Measurements from ENCODE around the gene RNF112. TPM values are rescaled to one million over a fixed set of nuclear protein-coding genes. Genes with fewer than 3 reads are reported as not detected.
"Not testable (repeated sequence)": the region's sequence is repeated elsewhere in the genome, so short reads cannot be mapped to it uniquely, and the experiment has no call there.

Gene RNF112
- total RNA-seq, 1 donor from 2014 or later, result 0.36 TPM

GRCh38 chr17:19461681-19462080 is 50.6 kb downstream of the RNF112 start:
- no peak overlapping the region for H2AFZ ChIP-seq (ENCODE audit: low read depth, low read length)
- no peak for FAIRE-seq
- no peaks in the 10 kb centered on the region for H3K9me3 ChIP-seq (ENCODE audit: insufficient read depth, low read depth, low read length)
- no peak overlapping the region for H3K4me3 ChIP-seq (ENCODE audit: insufficient read depth, low read depth, low read length)
- DNase-seq (ENCODE audit: low read depth), result no peak
- peaks cover 14% of the 10 kb centered on the region for H3K27me3 ChIP-seq (ENCODE audit: insufficient read depth, low read length)
- no peak overlapping the region for H3K27ac Mint-ChIP-seq (ENCODE audit: unreplicated experiment)
- H3K4me1 ChIP-seq (ENCODE audit: insufficient read depth, low read length), result no peaks in the 10 kb centered on the region
- no peaks in the 10 kb centered on the region for H3K9me3 Mint-ChIP-seq (ENCODE audit: unreplicated experiment)
- H3K79me2 ChIP-seq (ENCODE audit: insufficient read depth, low read length), result no peaks in the 10 kb centered on the region
- H3K27me3 Mint-ChIP-seq (ENCODE audit: low read depth, unreplicated experiment), result peaks cover 29% of the 10 kb centered on the region
- H3K9ac ChIP-seq (ENCODE audit: low read length), result no peak overlapping the region
- no peak overlapping the region for H3K4me2 ChIP-seq (ENCODE audit: low read length)
- H3K27ac ChIP-seq (ENCODE audit: low read depth, low read length), result no peak overlapping the region
- no peaks in the 10 kb centered on the region for H3K36me3 Mint-ChIP-seq (ENCODE audit: low read depth, unreplicated experiment)
- H3K36me3 ChIP-seq (ENCODE audit: insufficient read depth, low read length), result no peaks in the 10 kb centered on the region
- H3K4me3 Mint-ChIP-seq (ENCODE audit: unreplicated experiment), result no peak overlapping the region
- H4K20me1 ChIP-seq (ENCODE audit: insufficient read depth, low read length), result no peaks in the 10 kb centered on the region
- TF ChIP-seq CTCF (IDR thresholded peaks at IDR 0.05; ENCODE audit: insufficient read depth, low read depth, low read length), result no peak
- H3K4me1 Mint-ChIP-seq (ENCODE audit: low read depth, unreplicated experiment), result peaks cover 2% of the 10 kb centered on the region

- not testable (repeated sequence) for H3K4me3 ChIP-seq (ENCODE audit: insufficient read depth, low read depth, low read length); H3K4me3 Mint-ChIP-seq (ENCODE audit: unreplicated experiment); FAIRE-seq; DNase-seq (ENCODE audit: low read depth); H4K20me1 ChIP-seq (ENCODE audit: insufficient read depth, low read length); H3K9me3 Mint-ChIP-seq (ENCODE audit: unreplicated experiment); H3K27ac ChIP-seq (ENCODE audit: low read depth, low read length); H3K36me3 Mint-ChIP-seq (ENCODE audit: low read depth, unreplicated experiment); H3K27ac Mint-ChIP-seq (ENCODE audit: unreplicated experiment); H3K9me3 ChIP-seq (ENCODE audit: insufficient read depth, low read depth, low read length); H3K4me2 ChIP-seq (ENCODE audit: low read length); H3K79me2 ChIP-seq (ENCODE audit: insufficient read depth, low read length); H2AFZ ChIP-seq (ENCODE audit: low read depth, low read length); H3K4me1 ChIP-seq (ENCODE audit: insufficient read depth, low read length); H3K4me1 Mint-ChIP-seq (ENCODE audit: low read depth, unreplicated experiment); H3K36me3 ChIP-seq (ENCODE audit: insufficient read depth, low read length); H3K9ac ChIP-seq (ENCODE audit: low read length)
- H3K27me3 ChIP-seq (ENCODE audit: insufficient read depth, low read length), result peaks cover 14% of the 10 kb centered on the region
- peaks cover 28% of the 10 kb centered on the region for H3K27me3 Mint-ChIP-seq (ENCODE audit: low read depth, unreplicated experiment)
Measured at GRCh38 chr17:19462456-19463035, 51.5 kb downstream of the RNF112 start.

GRCh38 chr17:19464031-19465026 is 53.3 kb downstream of the RNF112 start:
- peak overlapping the region; percentile 38 for H2AFZ ChIP-seq (ENCODE audit: low read depth, low read length)
- FAIRE-seq, result no peak

More at GRCh38 chr17:19464031-19465026, 53.3 kb downstream of the RNF112 start:
- no peak overlapping the region for H3K9ac ChIP-seq (ENCODE audit: low read length)
- no peaks in the 10 kb centered on the region for H4K20me1 ChIP-seq (ENCODE audit: insufficient read depth, low read length)
- H3K36me3 ChIP-seq (ENCODE audit: insufficient read depth, low read length), result no peaks in the 10 kb centered on the region
- Mint-ChIP-seq H3K36me3 (ENCODE audit: low read depth, unreplicated experiment) (no peaks in the 10 kb centered on the region), H3K27ac (ENCODE audit: unreplicated experiment) (no peak overlapping the region), H3K4me3 (ENCODE audit: unreplicated experiment) (no peak overlapping the region), H3K4me1 (ENCODE audit: low read depth, unreplicated experiment) (peaks cover 2% of the 10 kb centered on the region), H3K9me3 (ENCODE audit: unreplicated experiment) (no peaks in the 10 kb centered on the region), H3K27me3 (ENCODE audit: low read depth, unreplicated experiment) (peaks cover 12% of the 10 kb centered on the region)
- no peaks in the 10 kb centered on the region for H3K4me1 ChIP-seq (ENCODE audit: insufficient read depth, low read length)
- DNase-seq (ENCODE audit: low read depth), result no peak
- no peaks in the 10 kb centered on the region for H3K79me2 ChIP-seq (ENCODE audit: insufficient read depth, low read length)
- peak overlapping the region; percentile 17 for H3K4me2 ChIP-seq (ENCODE audit: low read length)
- TF ChIP-seq CTCF (IDR thresholded peaks at IDR 0.05; ENCODE audit: insufficient read depth, low read depth, low read length) (no peak), EZH2 (IDR thresholded peaks at IDR 0.05; ENCODE audit: insufficient read depth, low read length) (no peak)
- H3K4me3 ChIP-seq (ENCODE audit: insufficient read depth, low read depth, low read length), result no peak overlapping the region
- H3K27ac ChIP-seq (ENCODE audit: low read depth, low read length), result no peak overlapping the region
- no peaks in the 10 kb centered on the region for H3K9me3 ChIP-seq (ENCODE audit: insufficient read depth, low read depth, low read length)
- H3K27me3 ChIP-seq (ENCODE audit: insufficient read depth, low read length), result peaks cover 14% of the 10 kb centered on the region

Other genes starting within 250 kb of the RNF112 start
- gene EPN2, start 173.9 kb upstream of the RNF112 start, total RNA-seq, result 40.5 and 48.7 TPM in 2 replicates
- 10.2 and 10.9 TPM in 2 replicates for gene B9D1, start 48.5 kb upstream of the RNF112 start, total RNA-seq
- 25.1 and 34.3 TPM in 2 replicates for gene MAPK7, start 32.7 kb upstream of the RNF112 start, total RNA-seq
- 0.93 and 3.7 TPM in 2 replicates for gene MFAP4, start 24.0 kb upstream of the RNF112 start, total RNA-seq
- gene SLC47A1, start 122.6 kb downstream of the RNF112 start, total RNA-seq, result 0.17 and 0.75 TPM in 2 replicates
- gene ALDH3A2, start 237.5 kb downstream of the RNF112 start, total RNA-seq, result 11.1 and 13.8 TPM in 2 replicates

Measured in astrocyte (in vitro differentiated cells and primary cell).